Type B pancreatic cell (in vitro differentiated cells): ENCODE measurements around the gene DCPS. TPM values are rescaled to one million over a fixed set of nuclear protein-coding genes. Genes with fewer than 3 reads are reported as not detected.

Experiments used
- DNase-seq: peaks from one replicate; pipeline ENCODE4 v3.0.0; 2021; ENCODE audit warnings: mixed read lengths; ENCODE audit not compliant: unreplicated experiment; ENCODE audit errors: extremely low spot score
- H3K27ac Mint-ChIP-seq: 2 replicates; pipeline ENCODE4 v1.8.0; 2021; ENCODE audit warnings: mild to moderate bottlenecking, mixed read lengths
- H3K27me3 Mint-ChIP-seq: 2 replicates; pipeline ENCODE4 v1.8.0; 2021; ENCODE audit warnings: mixed read lengths
- H3K36me3 Mint-ChIP-seq: 2 replicates; pipeline ENCODE4 v1.8.0; 2021; ENCODE audit warnings: mixed read lengths
- H3K4me1 Mint-ChIP-seq: one replicate; pipeline ENCODE4 v1.8.0; 2021; ENCODE audit warnings: mixed read lengths; ENCODE audit not compliant: unreplicated experiment
- H3K4me3 Mint-ChIP-seq: 2 replicates; pipeline ENCODE4 v1.8.0; 2021; ENCODE audit warnings: mild to moderate bottlenecking, mixed read lengths
- H3K9me3 Mint-ChIP-seq: 2 replicates; pipeline ENCODE4 v1.8.0; 2021; ENCODE audit warnings: mixed read lengths
- total RNA-seq: library from RNA; stranded (reverse); gene quantifications from 2 replicates; pipeline ENCODE4 v1.2.1, GENCODE V29; 2021; ENCODE audit warnings: low replicate concordance
- TF ChIP-seq, protein P1 (sequence below): fragments of 200-600 bp; sonication (generic); conservative IDR thresholded peaks from 2 replicates; pipeline ENCODE4 v1.5.0; 2021; ENCODE audit warnings: antibody characterized with exemption, mild to moderate bottlenecking

The DCPS gene
- total RNA-seq, 1 donor from 2014 or later: 17.6 TPM

DNA sequence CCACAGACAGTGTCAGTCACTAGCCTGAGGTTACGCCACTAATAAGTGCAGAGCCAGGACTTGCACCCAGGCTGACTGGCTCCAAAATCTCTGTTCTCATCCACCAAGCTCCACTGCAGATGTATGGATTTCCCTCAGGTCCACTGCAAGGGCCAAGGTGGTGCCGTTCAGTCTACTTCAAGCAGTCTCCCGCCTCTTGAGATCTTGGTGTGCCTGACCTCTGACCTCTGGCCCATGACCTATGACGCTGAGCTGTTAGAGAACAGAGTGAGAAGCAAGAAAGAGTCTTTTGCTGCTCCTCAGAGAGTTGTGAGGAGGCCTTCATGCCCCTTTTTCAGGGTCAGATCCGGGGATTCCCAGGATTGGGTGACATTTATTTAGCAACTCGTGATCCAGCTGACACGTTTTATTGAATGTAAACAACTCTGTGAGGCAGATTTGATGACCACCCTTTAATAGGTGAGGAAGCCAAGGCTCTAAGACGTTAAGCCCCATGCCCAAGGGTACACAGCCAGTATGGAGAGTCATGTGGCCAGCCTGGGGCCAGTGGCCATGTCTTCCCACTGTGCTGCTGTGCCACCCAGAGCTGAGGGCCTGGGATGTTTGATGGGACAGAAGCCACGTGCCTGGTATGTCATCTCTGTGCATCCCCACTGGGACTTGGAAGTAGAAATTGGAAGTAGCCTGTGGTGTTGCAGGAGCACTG, 25.2 kb downstream of the DCPS start:
- no peak overlapping the region for H3K4me3 Mint-ChIP-seq
- H3K36me3 Mint-ChIP-seq: peaks cover 5% of the 10 kb centered on the region
- no peaks in the 10 kb centered on the region for H3K27me3 Mint-ChIP-seq
- peaks cover 14% of the 10 kb centered on the region for H3K4me1 Mint-ChIP-seq
- no peak overlapping the region for H3K27ac Mint-ChIP-seq
- TF ChIP-seq, protein P1, sequence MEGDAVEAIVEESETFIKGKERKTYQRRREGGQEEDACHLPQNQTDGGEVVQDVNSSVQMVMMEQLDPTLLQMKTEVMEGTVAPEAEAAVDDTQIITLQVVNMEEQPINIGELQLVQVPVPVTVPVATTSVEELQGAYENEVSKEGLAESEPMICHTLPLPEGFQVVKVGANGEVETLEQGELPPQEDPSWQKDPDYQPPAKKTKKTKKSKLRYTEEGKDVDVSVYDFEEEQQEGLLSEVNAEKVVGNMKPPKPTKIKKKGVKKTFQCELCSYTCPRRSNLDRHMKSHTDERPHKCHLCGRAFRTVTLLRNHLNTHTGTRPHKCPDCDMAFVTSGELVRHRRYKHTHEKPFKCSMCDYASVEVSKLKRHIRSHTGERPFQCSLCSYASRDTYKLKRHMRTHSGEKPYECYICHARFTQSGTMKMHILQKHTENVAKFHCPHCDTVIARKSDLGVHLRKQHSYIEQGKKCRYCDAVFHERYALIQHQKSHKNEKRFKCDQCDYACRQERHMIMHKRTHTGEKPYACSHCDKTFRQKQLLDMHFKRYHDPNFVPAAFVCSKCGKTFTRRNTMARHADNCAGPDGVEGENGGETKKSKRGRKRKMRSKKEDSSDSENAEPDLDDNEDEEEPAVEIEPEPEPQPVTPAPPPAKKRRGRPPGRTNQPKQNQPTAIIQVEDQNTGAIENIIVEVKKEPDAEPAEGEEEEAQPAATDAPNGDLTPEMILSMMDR: no peak
- no peaks in the 10 kb centered on the region for H3K9me3 Mint-ChIP-seq
- no peak for DNase-seq

DNA sequence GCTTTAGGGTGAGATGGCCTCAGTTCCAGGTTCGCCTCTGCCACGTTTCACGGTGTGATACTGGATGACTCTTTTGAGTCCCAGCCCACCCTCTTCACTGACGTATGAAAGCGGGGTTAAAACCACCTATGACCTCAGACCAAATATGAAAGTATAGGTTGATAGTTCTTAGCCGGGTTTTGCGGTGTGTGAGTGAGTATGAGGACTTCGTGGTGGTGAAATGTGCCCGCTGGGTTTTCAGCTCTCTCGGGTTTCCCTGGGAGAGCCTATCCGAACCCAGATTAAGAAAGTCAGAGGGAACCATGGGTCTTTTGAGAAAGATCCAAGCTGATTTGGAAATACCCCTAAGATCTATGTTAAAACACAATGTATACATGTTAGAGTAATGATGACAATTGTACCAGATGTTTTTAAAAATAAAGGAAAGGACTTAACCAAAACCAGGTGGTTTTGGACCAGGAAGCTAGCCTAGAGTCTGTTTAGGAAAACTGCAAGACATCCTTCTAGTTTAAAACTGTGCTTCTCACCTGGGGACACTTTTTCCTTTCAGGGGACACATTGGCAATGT, 25.9 kb downstream of the DCPS start:
- Mint-ChIP-seq H3K27ac (no peak overlapping the region), H3K36me3 (peaks cover 5% of the 10 kb centered on the region), H3K4me3 (no peak overlapping the region), H3K4me1 (peaks cover 14% of the 10 kb centered on the region), H3K9me3 (no peaks in the 10 kb centered on the region), H3K27me3 (no peaks in the 10 kb centered on the region)
- TF ChIP-seq, protein P1: no peak
- DNase-seq: no peak

DNA sequence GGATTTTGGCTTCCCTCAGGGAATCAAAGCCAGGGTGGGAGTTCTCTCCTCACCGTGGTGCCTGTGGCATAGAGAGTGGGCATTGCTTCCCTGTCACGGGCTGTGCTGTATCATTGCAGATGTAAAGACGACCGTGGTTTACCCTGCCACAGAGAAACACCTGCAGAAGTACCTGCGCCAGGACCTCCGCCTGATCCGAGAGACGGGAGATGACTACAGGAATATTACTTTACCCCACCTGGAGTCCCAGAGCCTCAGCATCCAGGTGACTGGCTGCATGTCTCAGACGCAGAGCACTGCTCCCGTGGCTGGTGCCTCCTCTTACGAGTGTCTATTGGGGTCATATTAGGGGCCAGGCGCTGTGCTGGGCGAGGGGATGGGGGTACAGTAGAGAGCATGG, 27.4 kb downstream of the DCPS start:
- Mint-ChIP-seq H3K27ac (no peak overlapping the region), H3K4me3 (no peak overlapping the region), H3K36me3 (peaks cover 9% of the 10 kb centered on the region), H3K4me1 (peaks cover 18% of the 10 kb centered on the region), H3K27me3 (no peaks in the 10 kb centered on the region), H3K9me3 (no peaks in the 10 kb centered on the region)
- TF ChIP-seq, protein P1: no peak
- no peak for DNase-seq

- TF ChIP-seq, protein P1: no peak
- peaks cover 27% of the 10 kb centered on the region for H3K4me1 Mint-ChIP-seq
- no peak overlapping the region for H3K4me3 Mint-ChIP-seq
- no peaks in the 10 kb centered on the region for H3K27me3 Mint-ChIP-seq
- no peak overlapping the region for H3K27ac Mint-ChIP-seq
- H3K9me3 Mint-ChIP-seq: no peaks in the 10 kb centered on the region
- H3K36me3 Mint-ChIP-seq: peaks cover 9% of the 10 kb centered on the region
- DNase-seq: no peak
Measured at GRCh38 chr11:126332221-126332711, 28.4 kb downstream of the DCPS start.

DNA sequence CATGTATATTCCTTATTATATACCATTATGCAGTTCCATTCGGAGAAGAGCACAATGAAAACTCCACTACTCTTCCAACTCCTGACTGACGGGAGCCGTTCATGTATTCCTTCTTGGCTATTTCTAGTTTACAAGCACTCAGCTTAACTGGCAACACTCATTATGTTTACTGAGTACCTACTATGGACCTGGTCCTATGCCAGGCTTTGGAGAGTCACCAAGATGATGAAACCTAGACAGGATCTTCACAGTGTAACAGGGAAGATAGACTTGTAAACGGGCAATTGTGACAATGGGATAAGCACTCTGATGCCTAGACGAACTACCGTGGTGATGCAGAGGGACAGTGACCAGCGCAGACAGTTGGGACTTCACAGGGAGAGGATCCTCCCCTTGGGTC, 29.3 kb downstream of the DCPS start:
- H3K9me3 Mint-ChIP-seq: no peaks in the 10 kb centered on the region
- DNase-seq: no peak
- no peak overlapping the region for H3K4me3 Mint-ChIP-seq
- peak overlapping the region; percentile 47 for H3K27ac Mint-ChIP-seq
- H3K4me1 Mint-ChIP-seq: peaks cover 22% of the 10 kb centered on the region
- no peaks in the 10 kb centered on the region for H3K27me3 Mint-ChIP-seq
- H3K36me3 Mint-ChIP-seq: peaks cover 9% of the 10 kb centered on the region
- TF ChIP-seq, protein P1: no peak
